SK-N-SH (cell line): ENCODE measurements around the gene ARHGEF28.

ENCODE experiments used
- CTCF ChIP-seq: fragments of 200-600 bp; sonication (generic); IDR thresholded peaks from 2 replicates; pipeline ENCODE4 v1.6.1; 2017; ENCODE audit warnings: antibody characterized with exemption, mild to moderate bottlenecking, moderate library complexity
- PBX3 ChIP-seq: IDR thresholded peaks from 2 replicates; pipeline ENCODE4; 2012
- RXRA ChIP-seq: IDR thresholded peaks from 2 replicates; pipeline ENCODE4 v1.4.0; 2012; ENCODE audit warnings: low read depth, mild to moderate bottlenecking, borderline replicate concordance

- TF ChIP-seq PBX3 = no peak
- no peak for TF ChIP-seq CTCF
- TF ChIP-seq RXRA = no peak
Observed at GRCh38 chr5:73789851-73790281, 163.9 kb downstream of the ARHGEF28 start.
